ENCODE results near the gene APOO. TPM values are rescaled to one million over a fixed set of nuclear protein-coding genes. Genes with fewer than 3 reads are reported as not detected.
"Not testable (repeated sequence)": the region's sequence is repeated elsewhere in the genome, so short reads cannot be mapped to it uniquely, and the experiment has no call there.

Gene APOO
- total RNA-seq, 1 donor from 2014 or later = 16.6 TPM

DNA sequence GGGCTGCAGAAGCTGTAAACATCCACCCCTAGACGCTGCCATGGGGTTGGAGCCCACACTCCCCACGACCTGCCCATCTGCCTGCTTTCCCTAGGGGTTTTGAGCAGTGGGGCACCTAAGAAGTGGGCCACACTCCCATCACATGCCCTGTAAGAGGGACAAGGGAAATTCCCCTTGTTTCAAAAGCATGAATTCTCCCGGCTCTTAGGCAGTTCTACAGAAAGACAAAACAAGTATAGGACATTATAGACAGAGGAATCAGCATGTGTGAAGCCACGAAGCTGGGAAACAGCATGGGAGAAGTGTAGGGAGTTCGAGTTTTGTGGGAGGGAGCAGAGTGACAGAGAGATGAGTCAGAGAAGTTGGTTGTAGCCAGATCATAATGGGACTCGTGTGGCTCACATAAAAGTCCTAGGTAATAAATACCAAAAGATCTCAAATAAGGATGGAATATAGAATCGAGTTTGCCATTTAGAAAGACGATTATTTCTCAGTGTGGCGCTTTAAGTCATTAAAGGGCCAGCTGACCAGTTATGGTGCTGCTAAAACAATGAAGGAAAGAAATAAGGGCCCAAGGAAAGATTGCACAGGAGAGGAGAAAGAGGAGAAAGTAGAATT is 23.9 kb downstream of the APOO start:
- no peak for ATAC-seq (ENCODE audit: low read depth)
- intact Hi-C loops (cut with micrococcal nuclease) = no loop called here
- TF ChIP-seq, protein P1, sequence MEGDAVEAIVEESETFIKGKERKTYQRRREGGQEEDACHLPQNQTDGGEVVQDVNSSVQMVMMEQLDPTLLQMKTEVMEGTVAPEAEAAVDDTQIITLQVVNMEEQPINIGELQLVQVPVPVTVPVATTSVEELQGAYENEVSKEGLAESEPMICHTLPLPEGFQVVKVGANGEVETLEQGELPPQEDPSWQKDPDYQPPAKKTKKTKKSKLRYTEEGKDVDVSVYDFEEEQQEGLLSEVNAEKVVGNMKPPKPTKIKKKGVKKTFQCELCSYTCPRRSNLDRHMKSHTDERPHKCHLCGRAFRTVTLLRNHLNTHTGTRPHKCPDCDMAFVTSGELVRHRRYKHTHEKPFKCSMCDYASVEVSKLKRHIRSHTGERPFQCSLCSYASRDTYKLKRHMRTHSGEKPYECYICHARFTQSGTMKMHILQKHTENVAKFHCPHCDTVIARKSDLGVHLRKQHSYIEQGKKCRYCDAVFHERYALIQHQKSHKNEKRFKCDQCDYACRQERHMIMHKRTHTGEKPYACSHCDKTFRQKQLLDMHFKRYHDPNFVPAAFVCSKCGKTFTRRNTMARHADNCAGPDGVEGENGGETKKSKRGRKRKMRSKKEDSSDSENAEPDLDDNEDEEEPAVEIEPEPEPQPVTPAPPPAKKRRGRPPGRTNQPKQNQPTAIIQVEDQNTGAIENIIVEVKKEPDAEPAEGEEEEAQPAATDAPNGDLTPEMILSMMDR (IDR thresholded peaks at IDR 0.05) = no peak
- no peaks in the 10 kb centered on the region for H3K9me3 Mint-ChIP-seq
- CTCF ChIA-PET = no interaction called here
- POLR2A ChIA-PET = no interaction called here
- H3K27ac Mint-ChIP-seq = no peak overlapping the region
- no peak overlapping the region for H3K4me3 Mint-ChIP-seq
- no peaks in the 10 kb centered on the region for H3K4me1 Mint-ChIP-seq
- H3K27me3 Mint-ChIP-seq = no peaks in the 10 kb centered on the region
- no peak for DNase-seq
- H3K36me3 Mint-ChIP-seq (ENCODE audit: low read depth) = no peaks in the 10 kb centered on the region

DNA sequence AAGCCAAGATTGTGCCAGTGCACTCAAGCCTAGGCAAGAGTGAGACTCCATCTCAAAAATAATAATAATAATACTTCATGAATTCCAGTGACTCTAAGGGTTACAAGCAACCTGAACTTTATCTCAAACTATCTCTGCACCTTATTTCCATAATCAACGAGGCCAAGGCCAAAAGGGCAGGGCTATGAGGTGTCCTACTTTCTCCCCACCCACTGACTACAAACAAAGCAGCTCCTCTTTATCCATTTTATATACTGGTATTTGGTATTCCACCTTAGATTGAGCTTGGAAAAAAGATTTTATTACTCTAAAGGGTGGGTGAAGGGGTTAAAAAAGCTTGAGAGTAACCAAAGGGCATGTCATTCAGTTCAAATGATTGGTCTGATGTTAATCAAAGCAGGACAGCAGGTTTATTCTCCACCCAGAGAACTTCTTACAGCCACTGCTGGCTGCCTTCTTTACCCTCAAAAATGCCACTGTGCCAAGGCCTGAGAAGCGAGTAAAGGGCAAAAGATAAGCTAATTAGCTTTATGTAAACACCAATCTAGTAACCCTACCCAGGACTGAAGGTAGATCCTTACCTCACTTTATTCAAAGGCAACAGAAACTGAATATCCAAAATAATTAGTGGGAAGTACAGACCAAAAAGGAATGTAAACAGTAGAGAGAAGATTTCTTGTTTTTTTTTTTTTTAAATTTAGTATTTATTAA is 28.2 kb downstream of the APOO start:
- H3K4me1 Mint-ChIP-seq = no peaks in the 10 kb centered on the region
- ChIA-PET CTCF (no interaction called here), POLR2A (no interaction called here)
- H3K27ac Mint-ChIP-seq = no peak overlapping the region
- no peak for ATAC-seq (ENCODE audit: low read depth)
- no peaks in the 10 kb centered on the region for H3K27me3 Mint-ChIP-seq
- peaks cover 2% of the 10 kb centered on the region for H3K36me3 Mint-ChIP-seq (ENCODE audit: low read depth)
- H3K9me3 Mint-ChIP-seq = no peaks in the 10 kb centered on the region
- no peak for DNase-seq
- no peak overlapping the region for H3K4me3 Mint-ChIP-seq
- TF ChIP-seq, protein P1 (IDR thresholded peaks at IDR 0.05) = no peak
- intact Hi-C loops (cut with micrococcal nuclease) = no loop called here

DNA sequence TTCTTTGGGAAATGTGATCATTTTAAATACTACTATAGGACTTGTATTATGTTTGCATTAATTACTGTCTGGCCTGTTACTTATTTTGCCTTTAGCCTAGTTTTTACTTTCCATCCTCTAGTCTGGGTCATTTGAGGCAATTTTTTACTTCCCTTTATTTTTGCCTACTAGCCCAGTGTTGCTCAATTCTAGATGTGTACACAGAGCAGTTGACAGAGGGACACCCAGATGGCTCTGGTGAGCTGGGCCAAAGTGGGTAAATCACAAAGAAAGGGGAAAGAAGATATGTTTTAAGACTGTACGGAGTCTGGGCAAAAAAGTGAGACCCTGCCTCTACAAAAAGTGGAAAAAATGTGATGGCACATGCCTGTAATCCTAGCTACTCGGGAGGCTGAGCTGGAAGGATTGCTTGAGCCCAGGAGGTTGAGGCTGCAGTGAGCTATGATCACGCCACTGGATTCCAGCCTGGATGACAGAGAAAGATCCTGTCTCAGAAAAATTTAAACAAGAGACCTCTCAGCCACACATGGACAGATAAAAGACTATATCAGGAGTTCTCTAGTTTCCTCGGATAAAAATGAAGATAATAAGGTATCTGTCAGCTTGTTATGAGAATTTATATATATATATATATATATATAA is 35.7 kb downstream of the APOO start:
- Mint-ChIP-seq H3K4me1 (no peaks in the 10 kb centered on the region), H3K27me3 (no peaks in the 10 kb centered on the region), H3K27ac (no peak overlapping the region), H3K4me3 (no peak overlapping the region), H3K9me3 (no peaks in the 10 kb centered on the region), H3K36me3 (ENCODE audit: low read depth) (peaks cover 4% of the 10 kb centered on the region)
- ChIA-PET POLR2A (interaction anchor here (0.6 kb wide), 1 partner anchor 193 kb away, joined by 3 read pairs; no protein-coding TSS in a partner anchor), CTCF (no interaction called here)
- intact Hi-C loops (cut with micrococcal nuclease) = no loop called here
- DNase-seq (no peak), ATAC-seq (ENCODE audit: low read depth) (no peak)
- TF ChIP-seq, protein P1 (IDR thresholded peaks at IDR 0.05) = no peak

DNA sequence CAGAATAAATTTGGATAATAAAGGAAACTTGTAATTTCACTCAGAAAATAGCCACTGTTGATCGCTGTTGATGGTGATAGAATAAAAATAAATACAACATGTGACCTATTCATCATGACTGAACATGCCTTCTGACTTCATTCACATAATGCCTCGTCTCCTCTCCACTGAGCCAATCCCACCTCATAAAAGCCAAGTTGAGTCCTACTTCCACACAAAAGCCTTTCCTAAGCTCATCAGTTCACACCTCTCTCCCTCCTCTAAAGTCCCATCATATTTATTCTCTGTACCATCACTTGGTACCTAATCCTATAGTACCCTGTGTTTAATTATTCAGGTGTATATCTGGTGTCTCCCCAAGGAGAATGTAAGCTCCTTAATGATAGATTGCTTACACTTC is 37.7 kb downstream of the APOO start:
- H3K9me3 Mint-ChIP-seq = no peaks in the 10 kb centered on the region
- TF ChIP-seq, protein P1 (IDR thresholded peaks at IDR 0.05) = no peak
- peaks cover 4% of the 10 kb centered on the region for H3K36me3 Mint-ChIP-seq (ENCODE audit: low read depth)
- H3K27me3 Mint-ChIP-seq = no peaks in the 10 kb centered on the region
- intact Hi-C loops (cut with micrococcal nuclease) = no loop called here
- ATAC-seq (ENCODE audit: low read depth) (no peak), DNase-seq (no peak)
- ChIA-PET CTCF (no interaction called here), POLR2A (no interaction called here)
- no peak overlapping the region for H3K27ac Mint-ChIP-seq
- no peaks in the 10 kb centered on the region for H3K4me1 Mint-ChIP-seq
- no peak overlapping the region for H3K4me3 Mint-ChIP-seq

DNA sequence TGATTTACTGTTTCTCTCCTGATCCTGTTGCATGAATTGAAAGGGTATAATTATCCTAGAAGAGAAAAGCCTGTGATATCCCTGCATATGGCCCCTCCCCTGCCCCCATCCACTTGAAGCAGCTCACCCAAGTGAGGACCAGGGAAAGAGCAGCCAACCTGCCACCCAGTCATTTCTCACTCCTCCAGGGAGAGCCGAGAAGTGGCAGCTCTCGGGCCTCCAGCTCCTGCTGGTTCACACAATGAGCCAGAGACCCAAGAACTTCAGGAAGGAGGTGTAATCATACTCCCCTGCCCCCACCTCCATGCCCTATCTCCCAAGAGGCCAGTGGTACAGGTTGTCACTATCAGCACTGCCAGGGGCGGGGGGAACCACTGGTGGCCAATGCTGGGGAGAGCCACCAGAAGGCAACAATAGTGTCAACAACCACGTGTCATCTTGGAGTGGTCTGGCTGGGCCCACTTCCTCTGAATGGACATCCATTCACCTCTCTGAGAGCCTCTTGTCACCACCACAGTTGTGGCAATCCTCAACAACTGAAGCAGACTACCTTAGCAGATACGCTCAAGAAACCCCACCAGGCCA is 42.9 kb downstream of the APOO start:
- H3K9me3 Mint-ChIP-seq = no peaks in the 10 kb centered on the region
- H3K4me3 Mint-ChIP-seq = no peak overlapping the region
- no peaks in the 10 kb centered on the region for H3K27me3 Mint-ChIP-seq
- CTCF ChIA-PET = no interaction called here
- H3K4me1 Mint-ChIP-seq = no peaks in the 10 kb centered on the region
- ATAC-seq (ENCODE audit: low read depth) = no peak
- TF ChIP-seq, protein P1 (IDR thresholded peaks at IDR 0.05) = no peak
- DNase-seq = no peak
- POLR2A ChIA-PET = no interaction called here
- peaks cover 1% of the 10 kb centered on the region for H3K36me3 Mint-ChIP-seq (ENCODE audit: low read depth)
- intact Hi-C loops (cut with micrococcal nuclease) = no loop called here
- H3K27ac Mint-ChIP-seq = no peak overlapping the region

DNA sequence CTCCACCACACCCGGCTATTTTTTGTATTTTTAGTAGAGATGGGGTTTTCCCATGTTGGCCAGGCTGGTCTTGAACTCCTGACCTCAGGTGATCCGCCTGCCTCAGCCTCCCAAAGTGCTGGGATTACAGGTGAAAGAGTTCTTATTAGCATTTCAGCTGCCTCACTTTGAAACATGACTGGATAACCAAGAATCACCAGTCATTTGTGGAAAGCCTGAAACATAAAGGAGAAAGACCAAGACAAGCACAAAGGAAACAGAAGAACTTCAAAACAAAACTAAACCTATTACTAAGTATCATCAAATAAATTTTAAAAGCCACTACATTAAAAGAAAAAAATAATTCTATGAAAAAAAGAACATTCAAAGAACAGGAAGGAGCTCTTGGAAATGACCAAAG is 45.8 kb downstream of the APOO start:
- DNase-seq; intact Hi-C loops (cut with micrococcal nuclease); CTCF ChIA-PET; H3K27ac Mint-ChIP-seq; ATAC-seq (ENCODE audit: low read depth); H3K36me3 Mint-ChIP-seq (ENCODE audit: low read depth); H3K9me3 Mint-ChIP-seq; POLR2A ChIA-PET; H3K4me3 Mint-ChIP-seq; H3K4me1 Mint-ChIP-seq; H3K27me3 Mint-ChIP-seq: not testable (repeated sequence)

Measured in activated B cell treated with CpG ODN at 0.5 μM for 24 hours (primary cell).